GM12872 (cell line): ENCODE results near the gene CPNE2.

Experiments used
- CTCF ChIP-seq: IDR thresholded peaks from 3 replicates; pipeline ENCODE4 v1.5.1; 2011; ENCODE audit warnings: low read depth, mild to moderate bottlenecking, low read length, moderate library complexity; ENCODE audit not compliant: insufficient read depth

The CPNE2 gene

GRCh38 chr16:57071831-57072582 lies 20.4 kb upstream of the CPNE2 start:
- TF ChIP-seq CTCF = no peak

GRCh38 chr16:57072616-57073275 lies 19.6 kb upstream of the CPNE2 start:
- TF ChIP-seq CTCF = no peak

DNA sequence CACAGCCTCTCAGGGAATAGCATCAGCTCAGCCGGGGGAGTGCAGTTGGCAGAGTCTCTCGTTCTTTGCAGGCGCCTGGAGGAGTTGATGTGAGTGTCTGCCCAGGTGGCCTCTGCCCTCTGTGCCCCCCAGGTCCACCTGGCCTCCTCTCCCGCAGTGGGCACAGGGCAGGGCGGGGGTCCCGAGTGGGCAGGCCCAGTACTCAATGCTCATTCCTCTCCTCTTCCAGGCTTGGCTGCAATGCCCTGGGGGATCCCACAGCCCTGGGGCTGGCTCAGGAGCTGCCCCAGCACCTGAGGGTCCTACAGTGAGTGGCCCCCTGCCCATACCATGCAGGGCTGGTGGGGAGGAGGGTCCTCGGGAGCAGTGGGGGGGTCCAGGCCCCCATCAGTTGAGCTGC lies 14.7 kb upstream of the CPNE2 start:
- no peak for TF ChIP-seq CTCF

DNA sequence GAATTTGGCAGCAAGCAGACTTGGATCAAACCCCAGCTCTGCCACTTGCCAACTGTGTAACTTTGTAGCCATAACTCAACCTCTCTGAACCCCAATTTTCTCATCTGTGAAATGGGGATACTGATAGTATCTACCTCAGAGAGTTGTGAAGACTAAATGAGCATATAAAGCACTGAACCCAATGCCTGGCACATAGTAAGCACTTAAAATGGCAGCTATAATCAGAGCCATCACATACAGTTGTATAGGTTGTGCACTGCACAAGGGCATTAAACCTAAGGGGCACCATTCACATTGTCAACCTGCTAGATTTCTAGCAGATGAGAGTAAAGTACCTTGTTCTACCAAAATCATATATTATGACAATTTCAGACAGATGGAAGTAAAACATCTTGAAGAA lies 10.6 kb upstream of the CPNE2 start:
- TF ChIP-seq CTCF = no peak

DNA sequence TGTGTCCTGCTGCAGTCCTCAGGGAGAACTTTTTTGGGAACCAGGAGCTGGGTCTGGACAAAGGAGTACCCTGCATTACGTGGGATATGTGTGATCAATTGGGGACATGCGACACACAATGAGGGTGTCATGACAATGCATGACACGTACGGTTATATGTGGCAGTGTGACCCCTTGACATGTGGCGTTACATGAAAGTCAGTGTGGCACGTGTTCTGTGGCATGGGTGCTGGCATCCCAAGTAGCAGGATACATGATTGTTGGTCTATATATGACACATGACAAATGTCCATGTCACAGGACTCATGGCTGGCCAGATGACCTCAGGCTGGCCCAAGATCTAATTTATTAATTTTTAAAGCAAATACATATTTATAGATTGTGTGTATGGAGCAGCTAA lies 9.7 kb upstream of the CPNE2 start:
- no peak for TF ChIP-seq CTCF

DNA sequence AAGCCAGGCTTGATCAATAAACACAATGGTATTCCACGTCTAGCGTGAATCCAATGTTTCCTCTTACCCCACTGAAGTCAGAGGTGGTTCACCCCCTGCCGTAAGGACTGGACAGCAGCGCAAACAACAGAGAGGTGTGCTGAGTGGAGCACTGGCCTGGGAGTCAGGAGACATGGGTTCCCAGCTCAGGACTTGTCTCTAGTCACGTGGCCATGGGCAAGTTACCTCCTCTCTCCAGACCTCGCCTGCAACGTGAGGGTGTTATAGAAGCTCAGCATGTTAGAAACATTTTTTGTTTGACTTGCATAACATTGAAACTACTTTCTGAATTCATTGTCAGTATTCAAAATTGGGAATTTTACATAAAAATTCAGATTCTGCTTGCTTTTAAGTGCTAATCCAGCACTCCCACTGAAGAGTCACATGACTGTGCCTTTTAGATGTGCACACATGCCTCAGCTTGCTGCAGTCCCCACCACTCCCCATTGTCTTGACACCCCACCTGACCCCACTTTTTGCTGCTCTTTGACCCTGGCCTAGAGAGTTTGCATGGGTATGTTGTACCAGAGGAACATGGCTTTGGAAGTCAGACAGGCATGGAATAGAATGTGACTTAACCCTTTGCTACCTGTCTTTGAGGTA lies 8.8 kb upstream of the CPNE2 start:
- TF ChIP-seq CTCF = no peak

DNA sequence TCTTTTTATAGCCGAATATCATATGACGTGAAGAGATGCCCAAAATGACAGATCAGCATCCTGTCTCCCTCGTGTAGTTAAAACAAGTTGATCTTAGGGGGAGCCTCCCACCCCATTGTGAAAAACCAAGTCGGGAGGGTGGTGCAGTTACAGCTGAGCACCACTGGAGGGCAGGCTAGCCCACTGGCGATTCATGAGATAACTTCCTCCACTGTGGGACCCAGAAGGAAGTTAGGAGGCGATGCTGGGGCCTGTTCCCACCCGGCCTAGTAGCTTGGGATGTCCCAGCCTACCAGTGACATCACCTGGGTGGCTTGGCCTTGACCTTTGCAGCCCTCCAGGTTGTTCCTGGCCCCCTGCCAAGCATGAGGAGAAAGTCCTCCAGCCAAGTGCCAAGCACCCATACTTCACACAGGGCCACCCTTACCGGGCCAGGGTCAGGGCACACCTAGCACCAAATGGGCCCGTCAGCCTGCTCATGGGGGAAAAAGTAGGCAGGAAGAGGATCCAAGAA lies 8.1 kb upstream of the CPNE2 start:
- TF ChIP-seq CTCF = peak; percentile 99
